ENCODE results near the gene NACC2.
"Not testable (repeated sequence)": the region's sequence is repeated elsewhere in the genome, so short reads cannot be mapped to it uniquely, and the experiment has no call there.

NACC2 gene

DNA sequence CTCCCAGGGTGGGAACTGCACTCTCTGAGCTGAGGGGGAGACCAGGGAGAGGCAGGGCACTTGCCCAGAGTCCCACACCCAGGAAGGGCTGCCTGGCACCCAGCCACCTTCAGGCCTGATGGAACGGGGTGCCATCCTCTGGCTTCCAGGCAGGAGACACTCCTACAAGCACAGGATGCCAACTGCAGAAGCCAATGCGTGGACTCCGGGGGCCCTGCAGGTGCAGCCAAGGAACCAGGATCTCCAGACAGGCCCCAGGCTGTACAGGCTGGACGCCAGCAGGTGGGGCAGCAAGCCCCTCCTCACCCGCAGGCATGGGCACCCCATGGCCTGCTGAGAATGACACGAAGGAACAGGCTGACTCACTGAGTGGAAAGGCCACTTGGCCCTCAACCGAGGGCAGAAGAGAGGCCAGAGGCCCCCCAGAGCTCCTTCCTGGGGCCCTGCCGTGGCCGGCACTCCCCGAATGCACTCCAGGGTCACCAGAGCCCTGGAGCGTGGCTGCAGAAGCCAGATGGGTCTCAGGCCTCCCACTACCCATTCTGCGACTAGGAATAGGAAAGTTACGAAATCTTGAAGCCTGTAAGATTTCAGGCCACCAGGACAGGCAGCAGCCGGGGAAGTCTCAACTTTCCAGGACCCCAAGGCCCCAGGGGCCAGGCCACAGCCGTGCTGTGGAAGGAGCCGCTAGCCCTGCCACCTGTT is 15.7 kb downstream of the NACC2 start:
- no peak for DNase-seq

DNA sequence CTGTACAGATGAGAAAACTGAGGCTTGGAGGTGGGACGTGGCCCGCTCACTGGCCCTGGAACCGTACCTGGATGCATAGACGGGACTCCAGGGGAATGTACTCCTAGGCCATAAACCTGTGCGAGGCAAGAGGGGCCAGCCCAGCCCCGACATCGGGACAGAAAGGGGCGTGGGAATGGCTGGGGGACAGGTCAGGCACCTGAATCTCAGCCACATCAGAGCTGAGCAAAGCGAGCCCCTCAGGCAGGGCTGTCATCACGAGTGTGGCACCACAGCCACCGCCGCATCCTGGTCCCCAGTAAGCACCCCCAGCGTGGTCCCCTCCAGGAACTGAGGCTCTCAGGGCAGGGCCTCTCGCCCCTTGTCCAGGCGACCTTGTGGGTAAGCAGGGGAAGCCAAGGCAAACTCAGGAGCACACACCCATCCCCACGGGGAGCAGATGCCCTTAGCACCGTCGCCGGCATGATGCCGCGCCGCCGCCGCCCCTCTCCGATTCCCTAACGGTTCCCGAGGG is 16.5 kb downstream of the NACC2 start:
- no peak for DNase-seq

DNA sequence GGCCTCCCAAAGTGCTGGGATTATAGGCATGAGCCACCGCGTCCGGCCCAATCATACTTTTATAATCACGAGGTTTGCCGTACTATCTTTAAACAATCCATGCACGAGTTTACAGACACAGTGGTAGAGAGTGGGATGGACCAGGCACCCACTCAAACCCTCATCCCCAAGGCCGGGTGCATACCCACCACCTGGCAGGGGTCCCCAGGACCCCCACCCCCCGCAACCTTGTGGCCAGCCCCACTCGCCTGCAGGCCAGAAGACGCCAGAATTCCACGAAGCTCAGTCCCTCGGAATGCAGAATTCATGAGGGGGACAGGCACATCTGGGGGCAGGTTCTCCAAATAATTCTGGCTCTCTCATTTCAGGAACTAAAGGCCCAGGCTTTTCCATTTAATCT is 17.1 kb downstream of the NACC2 start:
- DNase-seq: no peak

DNA sequence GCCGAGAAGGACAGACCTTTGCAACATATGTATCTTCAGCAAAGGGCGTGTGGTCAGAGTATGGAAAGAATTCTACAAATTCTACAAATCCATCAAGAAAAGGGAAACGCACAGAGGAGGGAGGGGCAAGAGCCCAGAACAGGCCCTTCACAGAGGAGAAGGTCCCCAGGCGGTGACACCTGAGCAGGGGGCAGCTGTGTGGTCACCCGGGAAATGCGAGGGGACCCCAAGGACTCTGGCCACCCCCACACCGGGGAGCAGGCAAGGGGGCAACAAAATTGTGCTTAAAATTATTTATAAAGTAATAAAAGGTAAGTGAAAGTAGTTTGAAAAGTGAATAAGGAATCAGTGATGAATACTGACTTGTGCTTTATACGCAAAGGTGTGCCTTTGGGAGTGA is 17.6 kb downstream of the NACC2 start:
- no peak for DNase-seq

DNA sequence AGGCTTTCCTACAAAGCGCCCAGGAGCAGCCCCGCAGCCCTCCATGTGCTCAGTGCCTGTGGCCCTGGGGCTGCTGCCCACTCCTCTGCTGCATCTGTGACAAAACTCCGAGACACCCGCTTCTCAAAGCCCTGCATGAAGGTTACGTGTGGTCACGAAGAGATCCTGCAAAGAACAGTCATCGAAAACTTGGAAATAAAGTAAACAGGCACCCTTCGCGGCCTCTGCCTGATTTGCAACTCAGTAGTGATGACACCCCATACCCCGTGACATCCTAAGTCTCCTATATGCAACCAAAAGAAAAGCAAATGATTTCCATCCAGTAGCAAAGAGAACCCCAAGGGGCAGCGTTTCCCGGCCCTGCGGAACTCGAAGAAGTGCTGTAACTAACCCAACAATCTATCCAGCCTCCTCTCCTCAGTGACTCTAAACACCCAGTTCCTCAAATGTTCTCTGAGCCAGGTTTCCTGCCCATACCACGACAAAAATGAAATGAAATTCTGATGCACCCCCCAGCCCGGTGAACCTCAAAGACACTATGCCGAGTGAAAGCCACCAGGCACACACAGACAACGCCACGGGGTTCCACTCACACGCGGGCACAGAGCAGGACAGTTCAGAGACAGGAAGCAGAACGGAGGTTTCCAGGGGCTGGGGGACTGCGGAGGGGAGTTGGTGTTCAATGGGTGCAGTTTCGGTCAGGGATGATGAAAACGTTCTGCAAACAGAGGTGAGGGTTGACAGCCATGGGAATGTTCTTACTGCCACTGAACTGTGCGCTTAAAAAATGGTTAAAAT is 19.0 kb downstream of the NACC2 start:
- DNase-seq: no peak

DNA sequence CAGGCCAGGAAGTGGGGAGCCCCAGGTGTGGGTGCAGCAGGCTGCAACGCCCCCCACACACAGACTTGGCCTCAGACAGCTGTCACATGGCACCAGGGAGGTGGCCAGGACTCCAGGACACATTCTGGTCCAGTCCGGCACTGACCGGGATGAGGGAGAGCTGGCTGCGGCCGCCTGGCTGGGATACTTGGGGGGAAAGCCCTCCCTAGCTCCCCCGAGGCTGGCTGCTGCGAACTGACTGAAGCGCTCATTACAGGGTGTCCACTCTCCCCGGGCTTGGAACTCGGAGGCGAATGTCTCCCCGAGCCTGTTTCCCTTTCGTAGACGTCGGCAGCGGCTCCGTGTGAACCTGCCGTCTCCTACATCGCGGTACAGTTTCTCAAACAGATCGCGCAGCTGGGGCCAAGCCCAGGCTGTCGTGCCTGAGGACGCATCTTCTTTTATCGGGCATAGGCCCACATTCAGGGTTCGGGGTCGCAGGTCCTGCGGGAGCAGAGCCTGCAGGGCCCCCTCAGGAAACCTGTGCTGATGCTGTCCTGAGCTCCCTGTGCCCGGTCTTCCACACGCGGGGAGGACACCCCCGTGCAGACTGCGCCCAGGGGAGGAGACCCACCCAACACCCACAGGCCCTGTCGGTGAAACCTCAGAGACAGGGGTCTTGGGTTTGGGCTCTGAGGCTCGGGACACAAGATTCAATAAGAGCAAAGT is 19.8 kb downstream of the NACC2 start:
- DNase-seq: no peak

DNA sequence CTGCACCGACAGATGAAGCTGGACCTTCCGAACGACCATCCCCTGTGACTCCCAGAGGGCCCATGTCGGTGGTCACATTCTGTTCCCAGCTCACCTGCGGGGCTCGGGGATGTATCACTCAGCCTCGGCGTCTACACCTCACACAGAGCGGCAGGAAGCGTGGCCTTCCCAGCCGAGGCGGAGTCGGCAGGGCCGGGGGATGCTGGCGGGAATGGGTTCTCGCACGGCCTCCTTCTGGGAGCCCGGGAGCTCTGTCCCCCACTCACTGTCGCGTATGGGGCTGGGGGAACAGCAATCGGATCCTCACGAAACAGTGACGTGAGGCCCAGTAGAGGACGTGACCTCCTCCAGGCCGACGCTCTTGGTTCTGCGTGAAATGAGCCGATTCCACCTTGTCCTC is 20.4 kb downstream of the NACC2 start:
- no peak for DNase-seq

DNA sequence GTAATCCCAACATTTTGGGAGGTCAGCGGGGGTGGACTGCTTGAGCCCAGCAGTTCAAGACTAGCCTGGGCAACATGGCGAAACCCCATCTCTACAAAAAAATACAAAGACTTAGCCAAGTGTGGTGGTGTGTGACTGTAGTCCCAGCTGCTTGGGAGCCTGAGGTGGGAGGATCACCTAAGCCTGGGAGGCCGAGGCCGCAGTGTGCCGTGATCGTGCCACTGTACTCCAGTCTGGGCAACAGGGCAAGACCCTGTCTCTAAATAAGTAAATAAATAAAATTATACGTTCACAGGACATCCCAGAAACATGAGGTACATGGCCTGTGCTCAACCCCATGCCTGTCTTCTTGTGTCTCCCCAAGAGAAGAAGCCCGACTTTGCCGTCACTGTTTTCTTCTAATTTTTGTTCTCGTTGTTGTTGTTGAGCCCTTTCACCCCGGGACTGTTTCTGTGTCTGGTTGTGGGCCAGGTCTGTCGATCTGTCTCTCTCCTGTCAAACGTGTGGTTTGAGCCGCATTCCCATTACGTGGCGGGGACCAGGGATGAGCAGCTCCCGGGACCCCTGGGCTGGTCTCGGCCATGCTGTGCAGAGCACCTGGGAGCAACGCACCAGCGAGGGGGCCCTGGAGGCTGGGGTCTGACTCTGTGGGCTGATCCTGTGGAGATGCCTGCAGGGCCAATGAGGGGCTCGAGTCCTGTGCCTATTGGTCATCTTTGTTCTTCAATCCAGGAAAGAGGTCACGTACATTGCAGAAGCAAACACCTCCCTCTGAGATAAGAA is 32.2 kb downstream of the NACC2 start:
- DNase-seq: no peak

DNA sequence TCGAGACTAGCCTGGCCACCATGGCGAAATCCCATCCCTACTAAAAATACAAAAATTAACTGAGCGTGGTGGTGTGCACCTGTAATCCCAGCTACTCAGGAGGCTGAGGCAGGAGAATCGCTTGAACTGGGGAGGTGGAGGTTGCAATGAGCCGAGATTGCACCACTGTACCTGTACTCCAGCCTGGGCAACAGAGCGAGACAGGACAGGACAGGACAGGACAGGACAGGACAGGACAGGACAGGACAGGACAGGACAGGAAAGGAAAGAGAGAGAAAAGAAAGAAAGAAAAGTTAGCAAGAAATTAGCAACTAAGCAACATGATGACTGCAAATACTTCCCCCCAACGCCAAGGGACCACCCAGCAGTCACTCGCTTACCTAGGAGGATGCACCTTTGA is 33.2 kb downstream of the NACC2 start:
- DNase-seq: not testable (repeated sequence)

DNA sequence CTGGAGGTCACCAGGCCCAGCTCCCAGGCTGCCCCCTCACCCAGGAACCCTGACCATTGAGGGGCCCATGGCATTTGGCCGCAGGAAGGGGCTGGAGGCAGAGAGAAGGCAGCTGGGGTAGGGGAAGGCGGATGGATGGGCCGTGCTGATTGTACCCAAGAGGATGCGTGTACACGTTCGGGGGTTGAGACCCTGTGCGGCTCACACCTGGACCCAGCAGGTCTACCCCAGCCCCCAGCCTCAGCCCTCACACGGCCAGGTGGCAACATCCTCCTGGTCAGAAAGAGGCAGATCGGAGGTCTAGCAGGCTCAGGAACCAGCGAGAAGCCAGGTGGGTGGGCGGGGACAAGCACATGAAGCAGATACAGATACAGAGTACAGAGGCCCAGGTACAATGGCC is 33.7 kb downstream of the NACC2 start:
- no peak for DNase-seq

DNA sequence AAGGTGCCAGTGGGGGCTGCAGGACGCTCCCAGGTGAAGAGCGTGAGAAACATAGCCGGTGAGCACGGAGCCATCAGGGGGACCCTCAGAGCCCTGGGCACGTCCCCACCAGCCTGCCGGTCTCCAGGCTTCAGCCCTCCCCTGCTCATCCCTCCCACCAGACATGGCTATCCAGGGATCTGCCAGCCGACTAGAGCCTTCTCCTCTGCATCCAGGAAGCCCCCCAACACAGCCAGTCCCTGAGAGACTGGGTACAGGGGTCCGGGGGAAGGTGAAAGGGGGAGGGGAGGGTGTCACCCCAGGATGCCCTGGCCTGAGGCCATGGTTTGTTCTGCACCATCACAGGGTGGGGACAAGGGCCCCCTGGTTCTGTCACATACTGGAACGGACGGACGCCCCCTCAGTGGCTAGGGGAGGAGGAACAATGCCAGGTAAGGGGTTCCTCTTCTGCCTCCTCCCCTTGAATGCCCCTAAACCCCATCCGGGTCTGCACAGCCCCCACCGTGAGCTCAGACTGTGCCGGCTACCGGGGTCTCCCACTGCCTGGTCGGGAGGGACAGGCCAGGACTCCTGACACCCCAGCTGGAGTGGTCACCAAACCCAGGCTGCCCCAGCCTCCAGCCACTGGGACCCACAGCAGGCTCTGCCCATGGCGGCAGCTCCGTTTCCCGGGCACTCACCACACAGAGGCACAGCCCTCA is 34.3 kb downstream of the NACC2 start:
- no peak for DNase-seq

DNA sequence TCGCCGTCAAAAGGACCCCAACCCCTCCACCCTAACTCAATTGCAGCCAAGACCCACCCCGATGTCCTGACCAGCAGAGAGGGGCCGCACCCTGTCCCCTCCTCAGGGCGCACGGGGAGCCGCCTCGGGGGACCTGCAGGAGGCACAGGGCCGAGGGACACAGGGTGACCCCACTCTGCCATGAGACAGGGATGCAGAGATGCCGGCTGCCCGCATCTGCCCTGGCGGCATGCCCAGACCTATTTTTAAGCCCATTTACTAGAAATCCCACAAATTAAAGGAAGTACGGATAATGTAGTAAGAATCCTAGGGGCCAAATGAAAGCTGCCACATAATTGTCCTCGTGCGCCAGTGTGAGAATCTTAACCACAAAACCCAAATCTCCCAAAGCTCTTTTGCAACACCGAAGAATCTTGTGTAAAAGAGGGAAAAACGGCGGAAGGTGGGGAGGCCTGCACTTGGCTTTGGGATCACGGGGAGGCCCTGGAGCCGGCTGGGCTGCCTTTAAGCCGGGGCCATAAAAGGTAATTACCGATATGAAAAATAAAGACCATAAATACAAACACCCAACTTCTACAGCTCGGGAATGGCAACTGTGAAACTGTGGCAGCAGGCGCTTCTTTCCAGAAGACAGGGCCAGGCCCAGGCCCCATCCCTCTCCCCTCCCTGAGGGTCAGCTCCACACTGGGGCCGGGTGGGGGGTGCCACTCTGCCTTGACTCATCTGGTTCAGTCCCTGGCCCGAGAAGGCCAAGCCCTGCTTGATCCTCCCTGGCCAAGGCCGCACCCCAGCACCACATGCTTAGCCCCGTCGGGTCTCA is 35.0 kb downstream of the NACC2 start:
- no peak for DNase-seq

DNA sequence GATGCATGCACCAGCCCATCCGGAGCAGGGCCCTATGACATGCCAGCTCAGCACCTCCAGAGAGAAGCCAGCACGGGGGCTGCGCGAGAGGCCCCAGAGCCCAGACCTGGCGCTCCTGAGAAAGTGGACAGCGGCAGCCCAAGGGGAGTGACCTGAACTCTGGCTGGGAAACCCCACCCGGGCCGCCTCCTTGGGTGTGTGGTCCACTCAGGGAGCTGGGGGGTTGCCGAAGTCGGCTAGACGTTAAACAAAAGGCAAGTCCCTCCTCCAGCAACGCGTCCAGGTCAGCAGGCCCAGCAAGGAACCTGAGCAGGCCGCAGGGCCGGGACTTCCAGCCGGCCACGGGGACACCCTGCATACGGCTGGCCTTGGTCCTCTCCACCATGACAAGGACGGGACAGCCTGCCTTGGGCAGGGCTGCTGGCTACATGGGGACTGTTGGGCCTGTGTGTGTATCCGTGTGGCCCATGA is 35.7 kb downstream of the NACC2 start:
- DNase-seq: no peak

DNA sequence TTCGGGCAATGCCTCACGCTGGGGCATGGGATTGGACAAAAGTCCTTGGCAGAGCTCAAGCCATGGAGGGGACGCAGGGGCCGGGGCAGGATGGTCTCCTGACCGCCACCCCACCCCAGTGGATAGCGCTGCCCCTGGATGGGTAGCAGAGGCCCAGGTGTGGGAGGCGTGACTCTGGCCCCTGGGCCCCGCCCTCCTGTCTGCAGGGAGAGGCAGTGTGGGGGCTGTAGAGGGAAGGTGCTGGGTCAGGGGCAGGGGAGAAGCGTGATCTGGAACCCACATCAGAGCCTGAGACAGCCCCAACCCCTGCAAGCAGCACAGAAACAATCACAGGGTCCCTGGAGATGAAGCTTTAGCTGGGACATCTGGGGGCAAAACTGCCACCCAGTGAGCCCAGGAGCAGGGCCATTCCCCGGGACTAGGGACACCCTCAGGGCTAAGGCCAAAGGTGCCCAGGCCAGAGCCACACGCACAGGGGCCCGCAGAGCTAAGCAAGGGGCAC is 36.2 kb downstream of the NACC2 start:
- no peak for DNase-seq

DNA sequence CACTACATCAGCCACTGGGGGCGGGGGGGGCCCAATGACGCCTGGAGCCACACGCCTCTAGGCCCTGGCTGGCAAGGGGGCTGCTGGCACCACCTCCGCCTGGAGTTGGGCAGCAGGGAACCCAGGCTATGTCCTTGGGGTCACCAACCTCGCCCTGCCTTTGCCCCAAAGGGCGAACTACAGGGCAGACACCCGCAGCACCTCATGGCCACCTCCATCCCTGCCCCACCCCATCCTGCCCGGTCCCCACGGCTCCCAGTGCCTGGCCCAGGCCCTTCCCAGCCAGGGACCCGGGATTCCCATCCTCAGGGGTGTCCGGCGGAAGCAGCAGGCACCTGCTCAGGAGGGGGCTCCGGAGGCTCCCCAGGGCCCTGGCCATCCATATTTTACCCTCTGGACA is 37.0 kb downstream of the NACC2 start:
- no peak for DNase-seq

DNA sequence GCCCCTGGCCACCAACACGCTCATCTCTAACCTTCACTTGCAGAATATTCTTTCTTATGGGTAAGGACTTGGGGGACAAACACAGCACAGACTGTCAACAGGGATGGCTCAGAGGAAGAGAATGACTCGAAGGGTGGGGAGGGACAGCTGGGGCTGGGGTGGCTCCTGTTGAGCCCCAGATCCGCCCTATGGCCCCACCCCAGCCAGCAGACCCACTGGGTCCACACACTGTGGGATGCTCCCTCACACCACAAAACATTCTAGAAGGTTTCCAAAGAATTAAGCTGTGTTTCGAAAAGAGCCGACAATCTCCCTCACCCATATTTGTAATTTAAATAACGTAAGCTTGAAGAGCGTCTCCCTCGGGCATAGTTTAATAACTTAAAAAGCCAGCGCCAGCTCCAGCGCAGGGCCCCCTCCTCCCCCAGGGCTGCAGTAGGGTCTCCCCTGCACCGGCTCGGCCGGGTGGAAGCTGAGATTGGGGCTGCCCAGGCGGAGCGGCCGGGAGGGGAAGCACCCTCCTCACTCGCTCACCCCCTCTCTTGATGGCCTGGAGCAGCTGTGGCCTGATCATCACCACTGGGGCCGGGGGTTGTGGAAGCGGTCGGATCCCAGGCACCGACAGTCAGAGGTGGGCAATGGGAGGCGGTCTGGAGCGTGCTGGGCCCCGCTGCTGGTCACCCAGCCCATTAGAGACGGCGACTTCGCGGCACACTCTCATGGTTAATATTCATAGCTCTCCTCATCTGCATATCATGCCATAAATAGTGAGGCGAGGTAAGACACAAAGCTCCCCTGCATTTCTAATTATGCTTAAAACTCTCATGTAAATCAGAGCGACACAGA is 37.6 kb downstream of the NACC2 start:
- no peak for DNase-seq

DNA sequence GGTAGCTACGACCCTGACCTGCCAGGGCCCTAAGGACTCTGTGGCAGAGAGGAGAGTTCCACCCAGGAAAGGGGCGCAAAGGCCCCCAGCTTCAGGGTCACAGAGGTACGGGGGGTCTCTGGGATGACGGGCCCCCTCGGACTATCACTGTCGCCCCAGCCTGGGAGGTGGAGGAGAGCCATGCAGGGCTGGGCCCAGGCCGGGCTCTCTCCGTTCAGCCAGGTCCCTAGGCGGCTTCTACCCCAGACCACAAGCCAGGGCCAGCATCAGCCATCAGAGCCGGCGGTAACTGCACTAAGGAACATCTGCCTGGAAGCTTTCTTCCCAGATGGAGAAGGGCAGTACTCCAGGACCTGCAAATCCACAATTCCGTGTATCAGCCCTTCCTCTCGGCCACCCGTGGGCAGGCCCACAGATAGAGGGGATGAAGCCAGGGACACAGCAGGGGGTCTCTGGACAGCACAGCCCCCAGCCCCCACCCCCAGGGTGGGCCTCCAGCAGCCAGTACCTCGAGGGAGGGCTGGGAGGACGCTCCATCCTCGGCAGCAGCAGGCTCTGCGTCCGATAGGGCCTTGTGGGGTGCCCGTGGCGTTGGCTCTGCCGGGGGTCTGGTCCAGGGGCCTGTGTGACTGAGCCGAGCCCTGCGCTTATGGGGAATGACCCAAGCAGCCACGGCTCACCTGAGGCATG is 38.4 kb downstream of the NACC2 start:
- no peak for DNase-seq

DNA sequence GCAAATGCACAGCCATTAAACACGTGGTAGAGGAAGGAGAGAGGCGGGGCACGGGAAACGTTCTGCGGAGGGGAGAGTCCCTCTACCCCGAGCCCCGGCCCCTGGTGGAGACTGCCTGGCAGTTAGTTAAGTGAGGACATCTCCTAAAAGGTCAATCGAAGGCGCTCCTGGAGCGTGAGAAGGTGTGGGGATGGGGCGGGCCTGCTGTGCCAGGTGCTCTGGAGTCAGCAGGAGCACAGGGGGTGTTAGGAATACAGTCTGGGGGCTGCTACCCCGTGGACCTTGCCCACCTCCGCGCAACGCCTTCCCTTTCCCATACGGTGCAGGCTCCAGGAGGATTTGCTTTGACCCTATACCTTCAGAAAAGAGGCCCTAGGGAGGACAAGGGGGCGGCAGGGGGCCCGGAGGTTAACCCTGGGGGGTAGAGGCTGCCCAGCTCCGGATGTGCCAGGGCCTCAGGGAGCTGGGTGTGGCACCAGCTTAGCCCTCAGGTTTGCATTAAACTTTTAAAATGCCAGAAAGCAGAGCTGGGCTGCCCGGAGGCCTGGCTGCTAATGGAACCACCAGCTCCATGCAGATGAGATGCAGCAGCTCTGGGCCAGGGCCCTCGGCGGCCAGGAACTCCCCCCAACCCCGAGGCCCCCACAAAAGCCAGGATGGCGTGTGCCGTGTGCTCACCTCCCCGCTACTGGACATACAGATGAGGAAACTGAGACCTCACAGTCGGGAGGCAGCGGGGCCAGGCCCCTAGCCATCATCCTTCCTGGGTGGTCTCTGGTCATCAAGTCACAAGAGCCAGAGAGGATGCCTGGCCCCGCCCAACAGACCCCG is 39.2 kb downstream of the NACC2 start:
- no peak for DNase-seq

Data from CD4-positive, alpha-beta T cell treated with Interleukin-4 for 4 hours (primary cell).